ENCODE results near the gene EMILIN3.

DNA sequence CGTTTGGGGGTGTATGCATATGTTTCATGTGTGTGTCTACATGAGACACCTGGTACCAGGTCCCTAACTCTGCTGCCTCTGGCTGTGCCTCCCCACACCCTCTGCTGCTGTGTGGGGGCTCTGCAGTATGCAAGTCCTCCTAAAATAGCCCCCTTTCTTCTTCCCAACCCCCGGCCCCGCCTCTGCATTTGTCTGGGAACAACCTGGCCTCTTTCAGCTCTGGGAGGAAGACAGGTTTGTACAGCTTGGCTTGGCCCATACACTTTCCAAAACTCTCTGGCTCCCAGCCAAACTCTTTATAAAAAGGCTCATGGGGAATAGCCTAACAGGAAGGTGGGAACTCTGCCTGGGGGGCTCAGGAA is 27.1 kb upstream of the EMILIN3 start:
- TF ChIP-seq, protein P1, sequence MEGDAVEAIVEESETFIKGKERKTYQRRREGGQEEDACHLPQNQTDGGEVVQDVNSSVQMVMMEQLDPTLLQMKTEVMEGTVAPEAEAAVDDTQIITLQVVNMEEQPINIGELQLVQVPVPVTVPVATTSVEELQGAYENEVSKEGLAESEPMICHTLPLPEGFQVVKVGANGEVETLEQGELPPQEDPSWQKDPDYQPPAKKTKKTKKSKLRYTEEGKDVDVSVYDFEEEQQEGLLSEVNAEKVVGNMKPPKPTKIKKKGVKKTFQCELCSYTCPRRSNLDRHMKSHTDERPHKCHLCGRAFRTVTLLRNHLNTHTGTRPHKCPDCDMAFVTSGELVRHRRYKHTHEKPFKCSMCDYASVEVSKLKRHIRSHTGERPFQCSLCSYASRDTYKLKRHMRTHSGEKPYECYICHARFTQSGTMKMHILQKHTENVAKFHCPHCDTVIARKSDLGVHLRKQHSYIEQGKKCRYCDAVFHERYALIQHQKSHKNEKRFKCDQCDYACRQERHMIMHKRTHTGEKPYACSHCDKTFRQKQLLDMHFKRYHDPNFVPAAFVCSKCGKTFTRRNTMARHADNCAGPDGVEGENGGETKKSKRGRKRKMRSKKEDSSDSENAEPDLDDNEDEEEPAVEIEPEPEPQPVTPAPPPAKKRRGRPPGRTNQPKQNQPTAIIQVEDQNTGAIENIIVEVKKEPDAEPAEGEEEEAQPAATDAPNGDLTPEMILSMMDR (IDR thresholded peaks at IDR 0.05), result no peak
- TF ChIP-seq POLR2A (IDR thresholded peaks at IDR 0.05), result no peak

Measured in esophagus squamous epithelium (tissue), 4 donors.